Body of pancreas (tissue), 4 donors: ENCODE data around the gene OSBPL6.

Source experiments
- POLR2A ChIP-seq, 3 donors: fragments of 450-650 bp; IDR thresholded peaks; one replicate each; pipeline ENCODE4 v1.6.1; 2016; ENCODE audit warnings: antibody characterized with exemption in 3 of 3, mild to moderate bottlenecking in 2 of 3
- TF ChIP-seq, protein P1 (sequence below), 7 experiments: fragments of 450-650 bp in 4 of 7; fragments of 200-600 bp in 3 of 7; sonication (generic) in 3 of 7; IDR thresholded peaks; one replicate each; pipeline ENCODE4 v1.5.1; 2016 to 2019; ENCODE audit warnings: antibody characterized with exemption in 7 of 7

DNA sequence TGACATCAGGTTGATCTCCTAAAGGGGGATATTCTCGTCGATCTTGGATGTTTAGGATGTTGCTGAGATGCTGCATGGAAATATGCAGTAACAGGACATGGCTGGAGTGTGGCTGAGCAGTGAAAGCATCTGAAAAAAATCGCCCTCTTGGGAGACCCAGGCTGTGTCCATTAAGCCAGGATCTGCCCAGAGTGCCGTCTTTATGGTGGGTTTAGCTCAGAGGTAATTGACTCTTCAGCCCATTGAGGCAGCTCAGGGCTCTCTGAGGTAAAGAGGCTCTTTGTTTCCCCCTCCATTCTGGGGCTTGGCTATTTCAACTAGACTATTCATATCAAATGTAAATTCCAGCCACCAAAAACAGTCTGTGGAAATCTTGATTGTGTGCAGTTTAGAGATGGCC lies 26.5 kb downstream of the OSBPL6 start:
- TF ChIP-seq, protein P1, sequence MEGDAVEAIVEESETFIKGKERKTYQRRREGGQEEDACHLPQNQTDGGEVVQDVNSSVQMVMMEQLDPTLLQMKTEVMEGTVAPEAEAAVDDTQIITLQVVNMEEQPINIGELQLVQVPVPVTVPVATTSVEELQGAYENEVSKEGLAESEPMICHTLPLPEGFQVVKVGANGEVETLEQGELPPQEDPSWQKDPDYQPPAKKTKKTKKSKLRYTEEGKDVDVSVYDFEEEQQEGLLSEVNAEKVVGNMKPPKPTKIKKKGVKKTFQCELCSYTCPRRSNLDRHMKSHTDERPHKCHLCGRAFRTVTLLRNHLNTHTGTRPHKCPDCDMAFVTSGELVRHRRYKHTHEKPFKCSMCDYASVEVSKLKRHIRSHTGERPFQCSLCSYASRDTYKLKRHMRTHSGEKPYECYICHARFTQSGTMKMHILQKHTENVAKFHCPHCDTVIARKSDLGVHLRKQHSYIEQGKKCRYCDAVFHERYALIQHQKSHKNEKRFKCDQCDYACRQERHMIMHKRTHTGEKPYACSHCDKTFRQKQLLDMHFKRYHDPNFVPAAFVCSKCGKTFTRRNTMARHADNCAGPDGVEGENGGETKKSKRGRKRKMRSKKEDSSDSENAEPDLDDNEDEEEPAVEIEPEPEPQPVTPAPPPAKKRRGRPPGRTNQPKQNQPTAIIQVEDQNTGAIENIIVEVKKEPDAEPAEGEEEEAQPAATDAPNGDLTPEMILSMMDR (IDR thresholded peaks at IDR 0.05): no peak
- TF ChIP-seq POLR2A (IDR thresholded peaks at IDR 0.05): no peak
